GM12891 (cell line): ENCODE data around the gene RAPGEF5.

Experiments used
- POLR2A ChIP-seq: IDR thresholded peaks from 2 replicates; pipeline ENCODE4 v1.6.1; 2011; ENCODE audit warnings: low read depth, low read length, control low read depth
- SPI1 ChIP-seq: IDR thresholded peaks from 2 replicates; pipeline ENCODE4 v1.6.1; 2011; ENCODE audit warnings: low read depth, low read length, control low read depth

- TF ChIP-seq SPI1, result no peak
- no peak for TF ChIP-seq POLR2A
Measured at GRCh38 chr7:22406715-22407114, 49.8 kb upstream of the RAPGEF5 start.
